ENCODE measurements around the gene CRY2. TPM values are rescaled to one million over a fixed set of nuclear protein-coding genes. Genes with fewer than 3 reads are reported as not detected.

Gene CRY2
- total and polyA plus RNA-seq, 2 of the 8 experiments (the other 6 are each of a cell fraction or from before 2014, with no cell fraction given) = 8.0 to 9.4 TPM

DNA sequence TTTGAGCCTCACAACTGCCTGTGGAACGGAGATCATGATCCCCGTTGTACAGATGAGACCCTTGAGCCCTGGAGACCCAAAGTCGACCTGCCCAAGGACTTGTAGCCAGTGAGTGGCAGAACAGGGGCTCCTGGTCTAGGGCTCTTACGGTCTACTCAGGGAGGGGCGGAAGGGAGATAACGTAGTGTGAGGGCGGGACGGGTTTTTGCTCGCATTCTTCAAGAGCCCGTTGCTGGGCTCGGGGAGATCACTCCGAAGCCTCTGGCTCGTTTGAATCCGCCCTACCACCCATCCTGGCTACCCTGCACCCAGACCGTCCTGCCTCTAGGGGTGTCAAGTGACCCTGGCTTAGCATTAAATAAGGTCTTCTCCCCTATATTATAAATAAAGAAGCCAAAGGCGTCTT is 639 bp downstream of the CRY2 start:
- Histone ChIP-seq H3K9ac (replicated peaks in 1 of 4; ENCODE audit: extremely low read depth in 1 of 4, low read depth in 3 of 4, low read length in 3 of 4) (peak overlapping the region; percentile 46 to 89 (median 78); a peak in 6 of 7 replicates), H2BK20ac (ENCODE audit: low read length) (no peak overlapping the region), H3K4me2 (ENCODE audit: insufficient read depth in 1 of 2, low read depth in 2 of 2, low read length in 2 of 2) (peak overlapping the region; percentile 77 to 97), H3K4me3 (ENCODE audit: extremely low read depth in 1 of 4, insufficient read depth in 2 of 4, low read depth in 3 of 4, low read length in 4 of 4) (peak overlapping the region; percentile 58 to 90 (median 82)), H3K14ac (ENCODE audit: insufficient read length) (no peak overlapping the region), H3K56ac (replicated peaks; ENCODE audit: insufficient read length, low read depth, low read length) (no peak overlapping the region), H3K4me1 (replicated peaks in 1 of 4; ENCODE audit: control insufficient read depth in 3 of 4, insufficient read depth in 4 of 4, low read length in 3 of 4) (peaks cover 0 to 17% (median 8%) of the 10 kb centered on the region in 4 experiments; a peak in 5 of 7 replicates), H3K23me2 (ENCODE audit: low read depth, low read length) (peaks cover 2% of the 10 kb centered on the region; the same call in 1 of the 2 replicates), H4K8ac (ENCODE audit: extremely low read depth, insufficient read depth, low read length) (peak overlapping the region; percentile 87; the same call in 1 of the 2 replicates), H3K79me1 (ENCODE audit: low read depth, low read length) (no peaks in the 10 kb centered on the region; the same call in 1 of the 2 replicates), H2BK5ac (ENCODE audit: low read depth, low read length) (no peak overlapping the region), H4K5ac (ENCODE audit: insufficient read length, low read depth, low read length) (no peak overlapping the region), H2BK15ac (ENCODE audit: low read length) (no peak overlapping the region), H3K9me3 (ENCODE audit: insufficient read depth in 2 of 2, low read depth in 1 of 2, low read length in 1 of 2) (no peaks in the 10 kb centered on the region), H2AK5ac (ENCODE audit: low read depth, low read length) (no peak overlapping the region), H2BK12ac (ENCODE audit: low read depth, low read length) (no peak overlapping the region), H4K20me1 (replicated peaks in 1 of 2; ENCODE audit: control insufficient read depth in 1 of 2, insufficient read depth in 2 of 2, low read length in 2 of 2) (peaks cover 2 to 7% of the 10 kb centered on the region in 2 experiments), H3K27me3 (replicated peaks in 1 of 4; ENCODE audit: control insufficient read depth in 3 of 4, extremely low read depth in 1 of 4, insufficient read depth in 3 of 4, low read length in 3 of 4) (peaks cover 5 to 25% (median 12%) of the 10 kb centered on the region in 4 experiments; a peak in 6 of 7 replicates), H3K18ac (ENCODE audit: extremely low read depth, low read length) (no peak overlapping the region), H3K4ac (replicated peaks; ENCODE audit: insufficient read length, low read depth, low read length) (no peak overlapping the region), H3K27ac (ENCODE audit: low read depth, low read length) (0 out of 2 replicates have a peak overlapping the region, but pooled peaks have one; percentile 24), H4K91ac (replicated peaks; ENCODE audit: insufficient read length, low read length) (no peak overlapping the region), H3K36me3 (ENCODE audit: control insufficient read depth in 2 of 4, insufficient read depth in 4 of 4, low read length in 3 of 4) (no peaks in the 10 kb centered on the region), H3K23ac (ENCODE audit: insufficient read length) (no peak overlapping the region), H2AFZ (ENCODE audit: low read length) (0 out of 2 replicates have a peak overlapping the region, but pooled peaks have one; percentile 66), H3K79me2 (ENCODE audit: control insufficient read depth in 1 of 2, insufficient read depth in 2 of 2, low read length in 2 of 2) (0 out of 4 replicates have a peak, but pooled peaks cover 0 to 5% of the 10 kb centered on the region in 2 experiments), H2BK120ac (replicated peaks; ENCODE audit: low read depth, low read length) (no peak overlapping the region)
- TF ChIP-seq ASH2L (IDR thresholded peaks at IDR 0.05; ENCODE audit: low read length) (no peak), RFX5 (IDR thresholded peaks at IDR 0.05; ENCODE audit: borderline replicate concordance, low read depth, low read length) (no peak), NANOG (IDR thresholded peaks at IDR 0.05; ENCODE audit: insufficient read depth, low read depth, low read length, poor library complexity, severe bottlenecking) (no peak), CHD1 (IDR thresholded peaks at IDR 0.05; ENCODE audit: low read depth, low read length) (no peak), SAP30 (IDR thresholded peaks at IDR 0.05; ENCODE audit: insufficient read depth, insufficient replicate concordance, low read length) (no peak)
- ChIA-PET CTCF (ENCODE audit: partially characterized antibody) (interaction anchor here (0.6 kb wide), 1 partner anchor 82 kb away, joined by 3 read pairs; no protein-coding TSS in a partner anchor), POLR2A (ENCODE audit: partially characterized antibody) (interaction anchor here (2.2 kb wide), 1 partner anchor 14 kb away, joined by 17 read pairs; no protein-coding TSS in a partner anchor)
- FAIRE-seq (no peak), DNase-seq (ENCODE audit: low read depth in 1 of 2, low spot score in 2 of 2) (no peak)
- 5% methylated on average over 16 of the region's 16 CpGs; no CpG with 5 or more reads in 1 of the 2 experiments for WGBS, 2 experiments (ENCODE audit: extremely low coverage in 1 of 2, insufficient coverage in 1 of 2, insufficient read length in 1 of 2, insufficient replicate concordance in 2 of 2, low coverage in 1 of 2, low lambda C conversion rate in 2 of 2, missing lambda C conversion rate in 1 of 2)

All from H1 (cell line).